ENCODE data around the gene ZC3H10.

GRCh38 chr12:56119361-56119796 lies 1.3 kb downstream of the ZC3H10 start:
- TF ChIP-seq CTCF (IDR thresholded peaks at IDR 0.05): peak; percentile 79 to 90 (median 82)
- no peak for TF ChIP-seq POLR2A (IDR thresholded peaks at IDR 0.05)
